ENCODE data around the gene SLC2A13.
"Not testable (repeated sequence)": the region's sequence is repeated elsewhere in the genome, so short reads cannot be mapped to it uniquely, and the experiment has no call there.

The SLC2A13 gene

DNA sequence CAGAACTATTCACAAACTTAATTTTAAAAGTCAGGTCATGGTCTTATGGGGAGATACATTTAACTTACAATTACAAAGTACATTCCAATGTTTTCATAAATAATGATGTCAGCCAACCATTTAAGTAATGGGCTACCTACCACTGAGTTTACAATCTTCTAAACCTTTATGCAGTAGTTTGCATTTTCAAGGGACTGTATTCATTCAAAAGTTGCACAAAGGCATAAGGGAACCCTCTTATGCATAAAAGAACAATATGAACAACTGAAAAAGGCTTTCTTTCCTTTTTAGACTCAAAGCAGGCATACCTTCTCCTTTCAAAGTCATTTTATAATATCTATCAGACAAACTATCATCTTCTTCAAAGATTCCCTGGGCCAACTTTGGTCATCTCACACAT is 230.2 kb downstream of the SLC2A13 start:
- peaks cover 11% of the 10 kb centered on the region for H3K9me3 Mint-ChIP-seq (ENCODE audit: low read depth)
- no peaks in the 10 kb centered on the region for H3K27me3 Mint-ChIP-seq
- no peaks in the 10 kb centered on the region for H3K4me1 Mint-ChIP-seq (ENCODE audit: low read depth)
- no peak overlapping the region for H3K4me3 Mint-ChIP-seq
- H3K27ac Mint-ChIP-seq, result no peak overlapping the region
- peaks cover 13% of the 10 kb centered on the region for H3K36me3 Mint-ChIP-seq

DNA sequence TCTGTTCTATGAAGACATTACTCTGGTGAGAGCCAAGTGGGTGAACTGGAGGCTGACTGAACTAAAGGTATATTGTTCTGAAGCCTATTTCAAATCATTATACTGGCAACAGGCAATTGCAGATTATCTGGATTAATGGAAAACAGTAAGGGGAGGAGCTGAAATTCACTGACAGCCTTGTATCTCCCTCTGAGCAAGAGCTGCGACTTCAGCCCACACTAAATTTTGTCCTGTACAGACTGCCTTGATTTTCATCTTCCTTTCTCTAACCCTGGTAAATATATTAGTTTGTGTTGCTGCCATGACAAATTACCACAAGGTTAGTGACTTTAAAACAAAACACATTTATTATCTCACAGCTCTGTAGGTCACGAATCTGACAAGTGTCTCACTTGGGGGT is 231.1 kb downstream of the SLC2A13 start:
- H3K4me1 Mint-ChIP-seq (ENCODE audit: low read depth), result no peaks in the 10 kb centered on the region
- H3K36me3 Mint-ChIP-seq, result peaks cover 9% of the 10 kb centered on the region
- H3K27me3 Mint-ChIP-seq, result no peaks in the 10 kb centered on the region
- no peak overlapping the region for H3K27ac Mint-ChIP-seq
- no peak overlapping the region for H3K4me3 Mint-ChIP-seq
- H3K9me3 Mint-ChIP-seq (ENCODE audit: low read depth), result peaks cover 8% of the 10 kb centered on the region

DNA sequence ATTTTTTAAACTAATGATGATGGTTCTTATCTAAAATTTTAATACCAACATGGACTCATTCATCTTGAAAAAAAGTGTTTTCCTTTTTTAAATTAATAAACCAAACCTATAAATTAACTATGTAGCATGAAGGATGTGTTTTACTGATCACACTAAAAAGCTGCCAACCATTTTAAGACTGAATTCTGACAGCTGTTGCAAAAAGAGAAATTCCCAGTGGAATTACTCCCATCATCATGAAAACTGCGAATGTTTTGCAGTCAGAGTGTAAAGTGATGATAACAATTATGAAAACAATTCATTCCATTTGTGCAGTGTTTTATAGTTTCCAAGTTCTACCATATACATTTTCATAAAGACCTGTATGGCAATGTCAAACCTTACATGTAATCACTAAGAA is 232.8 kb downstream of the SLC2A13 start:
- H3K4me3 Mint-ChIP-seq, result no peak overlapping the region
- peaks cover 4% of the 10 kb centered on the region for H3K9me3 Mint-ChIP-seq (ENCODE audit: low read depth)
- H3K27me3 Mint-ChIP-seq, result no peaks in the 10 kb centered on the region
- no peak overlapping the region for H3K27ac Mint-ChIP-seq
- H3K4me1 Mint-ChIP-seq (ENCODE audit: low read depth), result no peaks in the 10 kb centered on the region
- peaks cover 3% of the 10 kb centered on the region for H3K36me3 Mint-ChIP-seq

DNA sequence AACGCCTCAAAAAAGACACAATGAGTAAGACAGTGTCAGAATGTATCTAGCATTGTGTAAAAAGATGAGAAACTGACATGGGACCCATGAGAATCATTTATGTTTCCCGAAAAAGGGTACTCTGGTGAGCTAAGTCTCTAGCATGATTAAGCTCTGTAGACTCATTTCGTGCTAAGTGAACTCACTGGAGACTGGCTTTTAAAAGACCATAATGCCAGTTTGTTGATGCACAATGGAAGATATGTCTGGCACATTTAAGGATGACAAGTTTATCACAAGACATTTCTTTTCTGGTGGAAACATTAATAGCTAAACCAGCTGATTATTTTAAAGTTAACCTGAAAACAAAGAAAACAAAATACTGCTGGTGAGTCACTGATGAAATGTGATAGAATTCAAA is 233.5 kb downstream of the SLC2A13 start:
- H3K36me3 Mint-ChIP-seq, result peaks cover 2% of the 10 kb centered on the region
- H3K4me1 Mint-ChIP-seq (ENCODE audit: low read depth), result no peaks in the 10 kb centered on the region
- H3K27me3 Mint-ChIP-seq, result no peaks in the 10 kb centered on the region
- no peaks in the 10 kb centered on the region for H3K9me3 Mint-ChIP-seq (ENCODE audit: low read depth)
- no peak overlapping the region for H3K4me3 Mint-ChIP-seq
- H3K27ac Mint-ChIP-seq, result no peak overlapping the region

DNA sequence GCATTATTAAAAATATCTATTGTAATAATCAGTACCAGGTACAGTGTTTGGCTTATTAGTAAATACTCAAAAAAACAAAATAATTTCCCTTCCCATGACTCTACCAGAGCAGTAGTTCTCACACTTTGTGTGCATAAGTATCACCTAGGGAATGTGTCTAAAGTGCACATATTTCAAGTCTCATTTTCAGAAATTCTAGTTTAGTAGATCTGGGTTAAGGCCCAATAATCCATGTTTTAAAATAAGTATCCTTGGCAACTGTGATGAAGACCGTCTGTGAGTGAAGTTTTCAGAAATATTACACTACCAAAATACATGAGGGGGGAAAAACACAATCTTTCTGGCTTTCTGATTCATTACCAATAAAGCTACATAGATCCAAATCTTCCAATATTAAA is 237.6 kb downstream of the SLC2A13 start:
- H3K36me3 Mint-ChIP-seq, result peaks cover 10% of the 10 kb centered on the region
- H3K4me3 Mint-ChIP-seq, result no peak overlapping the region
- peaks cover 8% of the 10 kb centered on the region for H3K9me3 Mint-ChIP-seq (ENCODE audit: low read depth)
- H3K27ac Mint-ChIP-seq, result no peak overlapping the region
- no peaks in the 10 kb centered on the region for H3K27me3 Mint-ChIP-seq
- H3K4me1 Mint-ChIP-seq (ENCODE audit: low read depth), result no peaks in the 10 kb centered on the region

DNA sequence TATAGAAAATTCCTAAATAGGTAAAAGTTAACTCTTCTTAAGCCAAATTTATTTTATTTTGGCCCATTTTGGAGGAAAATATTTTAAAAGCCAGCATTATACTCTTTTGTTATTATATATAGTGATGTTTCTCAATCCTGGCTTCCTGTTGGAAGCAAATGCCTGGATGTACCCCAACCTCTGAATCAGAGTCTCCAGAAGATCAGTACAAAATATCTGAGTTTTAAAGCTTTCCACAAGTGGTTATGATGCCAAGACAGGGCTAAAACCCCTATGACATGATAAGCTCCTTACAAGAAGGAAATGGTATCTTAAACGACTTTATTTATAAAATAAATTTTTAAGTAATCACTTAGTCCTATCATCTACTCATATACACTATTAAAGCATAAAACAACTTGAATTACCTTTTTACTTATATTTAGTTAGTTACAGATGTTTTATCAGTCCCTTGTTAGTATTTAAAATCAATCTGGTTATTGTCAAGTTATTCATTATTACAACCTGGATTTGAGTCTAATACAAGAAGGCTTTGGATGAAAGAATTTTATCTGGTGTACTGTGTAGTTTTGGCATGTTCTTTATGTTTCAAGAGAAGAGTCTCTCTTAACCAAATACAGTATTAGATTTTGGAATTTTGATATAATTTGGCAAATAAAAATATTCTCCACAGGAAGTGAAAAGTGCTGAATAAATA is 238.1 kb downstream of the SLC2A13 start:
- peaks cover 8% of the 10 kb centered on the region for H3K9me3 Mint-ChIP-seq (ENCODE audit: low read depth)
- peaks cover 10% of the 10 kb centered on the region for H3K36me3 Mint-ChIP-seq
- H3K4me3 Mint-ChIP-seq, result no peak overlapping the region
- H3K4me1 Mint-ChIP-seq (ENCODE audit: low read depth), result no peaks in the 10 kb centered on the region
- H3K27ac Mint-ChIP-seq, result no peak overlapping the region
- no peaks in the 10 kb centered on the region for H3K27me3 Mint-ChIP-seq

DNA sequence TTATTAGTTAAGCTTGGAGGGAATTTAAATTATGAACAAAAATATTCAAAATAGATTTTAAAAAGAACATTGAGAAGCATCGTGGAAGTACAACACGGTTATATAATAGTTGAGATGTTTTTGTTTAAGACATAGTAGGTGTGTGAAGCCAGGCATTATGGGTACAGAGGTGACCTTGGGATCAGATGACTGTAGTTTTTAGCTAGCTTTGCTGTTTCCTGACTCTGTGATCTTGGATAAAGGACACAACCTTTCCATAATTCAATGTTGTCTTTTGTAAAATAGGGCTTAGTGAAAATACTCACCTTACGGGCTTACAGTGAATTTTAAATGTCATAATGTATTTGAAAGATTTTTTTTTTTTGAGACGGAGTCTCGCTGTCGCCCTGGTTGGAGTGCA is 239.7 kb downstream of the SLC2A13 start:
- H3K27ac Mint-ChIP-seq, result no peak overlapping the region
- H3K9me3 Mint-ChIP-seq (ENCODE audit: low read depth), result peaks cover 8% of the 10 kb centered on the region
- H3K36me3 Mint-ChIP-seq, result peaks cover 10% of the 10 kb centered on the region
- H3K27me3 Mint-ChIP-seq, result no peaks in the 10 kb centered on the region
- H3K4me3 Mint-ChIP-seq, result no peak overlapping the region
- no peaks in the 10 kb centered on the region for H3K4me1 Mint-ChIP-seq (ENCODE audit: low read depth)

DNA sequence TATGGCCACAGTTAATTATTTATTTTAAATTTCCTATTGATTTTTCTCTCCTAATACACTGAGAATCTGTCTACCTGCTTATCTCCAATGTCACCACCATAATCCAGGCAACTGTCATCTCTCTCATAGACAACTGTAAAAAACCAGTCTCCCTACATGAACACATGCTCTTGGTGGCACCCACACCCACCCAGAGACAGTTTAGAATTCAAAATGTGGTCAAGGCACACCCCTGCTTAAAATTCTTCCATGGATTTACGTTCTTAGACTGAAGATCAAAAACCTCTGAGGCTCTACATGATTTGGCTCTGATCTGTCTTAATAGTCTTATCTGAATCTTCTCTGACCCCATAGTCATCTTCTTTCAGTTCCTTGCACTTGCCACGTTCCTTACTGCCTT is 245.2 kb downstream of the SLC2A13 start:
- Mint-ChIP-seq H3K36me3 (peaks cover 9% of the 10 kb centered on the region), H3K27ac (no peak overlapping the region), H3K4me3 (no peak overlapping the region), H3K27me3 (no peaks in the 10 kb centered on the region), H3K4me1 (ENCODE audit: low read depth) (no peaks in the 10 kb centered on the region), H3K9me3 (ENCODE audit: low read depth) (peaks cover 8% of the 10 kb centered on the region)

DNA sequence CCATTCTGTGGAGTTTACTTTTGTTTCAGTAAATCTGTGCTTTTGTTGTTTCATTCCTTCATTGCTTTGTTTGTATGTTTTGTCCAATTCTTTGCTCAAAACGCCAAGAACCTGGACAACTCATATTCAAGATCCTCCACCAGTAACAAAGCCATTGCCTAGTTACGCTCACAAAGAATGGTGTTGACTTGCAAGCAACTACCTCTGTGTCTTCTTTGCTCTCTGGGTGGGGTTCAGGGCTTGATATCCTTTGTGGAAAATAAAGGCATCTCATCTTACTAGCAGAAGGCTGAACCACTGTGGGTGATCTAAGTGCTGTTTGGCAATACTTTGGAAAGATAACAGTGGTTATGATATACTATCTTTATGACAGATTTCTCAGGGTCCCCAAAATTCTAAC is 252.9 kb downstream of the SLC2A13 start:
- Mint-ChIP-seq H3K4me1 (ENCODE audit: low read depth) (no peaks in the 10 kb centered on the region), H3K27ac (no peak overlapping the region), H3K36me3 (peaks cover 7% of the 10 kb centered on the region), H3K27me3 (no peaks in the 10 kb centered on the region), H3K9me3 (ENCODE audit: low read depth) (no peaks in the 10 kb centered on the region), H3K4me3 (no peak overlapping the region)

DNA sequence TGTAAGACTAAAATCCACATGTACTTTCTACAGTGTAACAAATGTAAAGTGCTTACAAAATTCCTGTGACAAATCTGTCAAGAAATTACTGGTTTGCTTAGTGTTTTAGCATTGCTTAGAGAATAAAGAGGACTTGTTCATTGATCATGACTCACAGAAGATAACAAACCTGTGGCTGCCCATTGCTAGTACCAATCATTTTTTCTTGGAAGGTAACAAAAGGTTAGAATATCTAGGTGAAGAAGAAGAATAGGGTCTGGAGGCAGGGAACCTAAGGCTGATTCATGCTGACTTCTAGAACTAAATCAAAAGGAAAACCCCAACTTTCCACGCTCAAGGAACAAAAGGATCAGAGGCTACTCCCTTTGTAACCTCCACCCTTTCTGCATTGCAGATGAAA is 253.5 kb downstream of the SLC2A13 start:
- Mint-ChIP-seq H3K4me3 (no peak overlapping the region), H3K27ac (no peak overlapping the region), H3K9me3 (ENCODE audit: low read depth) (no peaks in the 10 kb centered on the region), H3K36me3 (peaks cover 7% of the 10 kb centered on the region), H3K27me3 (no peaks in the 10 kb centered on the region), H3K4me1 (ENCODE audit: low read depth) (no peaks in the 10 kb centered on the region)

DNA sequence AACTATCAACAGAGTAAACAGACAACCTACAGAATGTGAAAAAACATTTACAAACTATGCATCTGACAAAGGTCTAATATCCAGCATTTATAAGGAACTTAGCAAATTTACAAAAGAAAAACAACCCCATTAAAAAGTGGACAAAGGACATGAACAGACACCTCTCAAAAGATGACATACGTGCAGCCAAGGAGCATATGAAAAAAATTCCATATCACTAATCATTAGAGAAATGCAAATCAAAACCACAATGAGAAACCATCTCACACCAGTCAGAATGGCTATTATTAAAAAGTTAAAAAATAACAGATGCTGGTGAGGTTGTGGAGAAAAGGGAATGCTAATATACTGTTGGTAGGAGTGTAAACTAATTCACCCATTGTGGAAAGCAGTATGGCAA is 257.7 kb downstream of the SLC2A13 start:
- not testable (repeated sequence) for H3K4me3 Mint-ChIP-seq; H3K9me3 Mint-ChIP-seq (ENCODE audit: low read depth); H3K4me1 Mint-ChIP-seq (ENCODE audit: low read depth); H3K27ac Mint-ChIP-seq; H3K27me3 Mint-ChIP-seq; H3K36me3 Mint-ChIP-seq

DNA sequence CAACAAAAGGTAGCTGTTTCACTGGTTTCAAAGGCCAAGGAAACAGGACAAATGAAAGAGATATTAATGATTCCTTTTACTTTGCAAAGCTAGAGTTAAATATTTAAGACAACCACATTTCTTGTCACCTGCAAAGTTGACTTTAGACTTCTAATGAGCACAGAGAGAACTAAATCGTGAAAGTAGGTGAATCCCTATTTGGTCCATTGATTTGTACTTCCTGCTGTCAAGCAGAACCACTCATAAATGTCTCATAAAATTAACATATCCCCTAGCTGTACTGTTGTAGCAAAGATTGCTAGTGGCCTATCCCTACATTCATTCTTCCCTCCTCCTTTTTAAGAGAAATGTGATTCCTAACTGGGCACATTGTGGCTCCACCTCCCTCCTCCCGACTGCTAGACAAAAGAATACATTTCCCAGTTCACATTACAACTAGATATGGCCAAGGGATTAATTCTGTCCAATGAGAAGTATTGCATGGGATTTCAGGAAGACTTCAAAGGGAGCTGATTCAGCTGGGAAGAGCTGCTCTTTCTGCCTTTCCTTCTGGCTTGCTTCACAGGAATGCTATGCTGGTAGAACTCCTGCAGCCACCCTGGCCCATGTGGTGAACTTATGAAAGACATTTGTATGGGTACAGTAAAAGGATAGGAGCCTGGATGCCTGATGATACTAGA is 258.8 kb downstream of the SLC2A13 start:
- Mint-ChIP-seq H3K4me3 (no peak overlapping the region), H3K27me3 (no peaks in the 10 kb centered on the region), H3K9me3 (ENCODE audit: low read depth) (no peaks in the 10 kb centered on the region), H3K27ac (no peak overlapping the region), H3K4me1 (ENCODE audit: low read depth) (no peaks in the 10 kb centered on the region), H3K36me3 (peaks cover 4% of the 10 kb centered on the region)

DNA sequence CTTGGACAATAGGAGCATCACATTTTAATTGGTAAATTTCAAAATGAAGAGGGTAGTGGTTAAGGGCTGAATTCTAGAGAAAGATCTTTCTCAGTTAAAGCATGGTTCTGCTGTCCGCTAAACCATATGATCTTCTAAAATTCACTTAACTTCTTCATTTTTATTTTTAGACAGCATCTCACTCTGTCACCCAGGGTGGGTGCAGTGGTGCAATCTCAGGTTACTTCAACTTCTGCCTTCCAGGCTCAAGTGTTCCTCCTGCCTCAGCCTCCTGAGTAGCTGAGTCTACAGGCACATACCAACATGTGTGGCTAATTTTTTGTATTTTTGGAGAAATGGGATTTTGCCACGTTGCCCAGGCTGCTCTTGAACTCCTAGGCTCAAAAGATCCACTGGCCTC is 259.6 kb downstream of the SLC2A13 start:
- Mint-ChIP-seq H3K9me3 (ENCODE audit: low read depth) (no peaks in the 10 kb centered on the region), H3K27ac (no peak overlapping the region), H3K4me3 (no peak overlapping the region), H3K27me3 (no peaks in the 10 kb centered on the region), H3K4me1 (ENCODE audit: low read depth) (no peaks in the 10 kb centered on the region), H3K36me3 (peaks cover 4% of the 10 kb centered on the region)

DNA sequence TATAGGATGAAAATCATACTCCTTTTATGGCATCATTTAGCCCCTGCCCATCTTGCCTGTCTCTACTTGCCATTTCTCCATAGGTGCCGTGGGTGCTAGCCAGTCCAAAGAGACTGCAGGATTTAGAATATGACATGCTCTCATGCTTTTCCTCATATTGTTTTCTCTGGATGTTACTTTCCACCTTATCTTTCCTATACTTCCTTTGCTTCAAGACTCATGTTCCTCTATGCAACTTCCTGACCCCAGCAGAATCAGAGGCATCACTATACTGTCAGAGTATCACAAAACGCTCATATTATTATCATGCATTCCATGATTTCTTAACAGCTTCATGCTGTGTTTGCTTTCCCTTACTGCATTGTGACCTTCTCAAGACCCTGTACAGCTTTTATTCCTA is 265.5 kb downstream of the SLC2A13 start:
- no peak overlapping the region for H3K27ac Mint-ChIP-seq
- H3K4me1 Mint-ChIP-seq (ENCODE audit: low read depth), result no peaks in the 10 kb centered on the region

DNA sequence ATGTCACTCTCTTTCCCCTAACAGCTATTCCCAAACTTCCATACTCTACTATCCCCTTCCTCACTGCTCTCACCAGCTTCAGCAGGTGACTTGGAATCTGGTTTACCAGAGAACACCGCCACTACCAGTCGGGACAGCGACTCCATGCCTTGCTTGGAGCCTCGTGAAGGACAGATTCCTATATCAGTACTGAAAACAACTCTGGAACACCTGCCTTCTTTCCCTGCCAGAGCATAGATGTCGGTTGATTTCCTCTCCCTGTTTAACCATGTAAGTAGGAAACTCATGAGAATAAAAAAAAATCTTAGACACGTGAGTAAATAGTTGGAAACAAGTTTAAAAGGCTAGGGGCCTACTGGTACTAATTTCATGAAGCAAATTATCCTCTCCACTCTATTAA is 266.8 kb downstream of the SLC2A13 start:
- Mint-ChIP-seq H3K4me3 (no peak overlapping the region), H3K27ac (no peak overlapping the region), H3K36me3 (no peaks in the 10 kb centered on the region), H3K4me1 (ENCODE audit: low read depth) (no peaks in the 10 kb centered on the region), H3K27me3 (no peaks in the 10 kb centered on the region), H3K9me3 (ENCODE audit: low read depth) (no peaks in the 10 kb centered on the region)

More for the DNA sequence above, 265.5 kb downstream of the SLC2A13 start:
- Mint-ChIP-seq H3K27me3 (no peaks in the 10 kb centered on the region), H3K4me3 (no peak overlapping the region), H3K9me3 (ENCODE audit: low read depth) (no peaks in the 10 kb centered on the region), H3K36me3 (no peaks in the 10 kb centered on the region)
